Measurements from ENCODE around the gene DNAH1. TPM values are rescaled to one million over a fixed set of nuclear protein-coding genes. Genes with fewer than 3 reads are reported as not detected.

Gene DNAH1
- total RNA-seq, 4 donors from 2014 or later = 9.5 to 30.3 (median 14.6) TPM

- TF ChIP-seq CTCF (IDR thresholded peaks at IDR 0.05; ENCODE audit: low read depth) = no peak
Measured at GRCh38 chr3:52394751-52395502, 78.8 kb downstream of the DNAH1 start.

- TF ChIP-seq CTCF (IDR thresholded peaks at IDR 0.05; ENCODE audit: low read depth) = no peak
Measured at GRCh38 chr3:52395503-52395865, 79.4 kb downstream of the DNAH1 start.

- TF ChIP-seq CTCF (IDR thresholded peaks at IDR 0.05; ENCODE audit: low read depth) = no peak
Measured at GRCh38 chr3:52396011-52396906, 80.1 kb downstream of the DNAH1 start.

GRCh38 chr3:52396907-52397591, 80.9 kb downstream of the DNAH1 start:
- no peak for TF ChIP-seq CTCF (IDR thresholded peaks at IDR 0.05; ENCODE audit: low read depth)

GRCh38 chr3:52397676-52398399, 81.7 kb downstream of the DNAH1 start:
- TF ChIP-seq CTCF (IDR thresholded peaks at IDR 0.05; ENCODE audit: low read depth) = no peak

- no peak for TF ChIP-seq CTCF (IDR thresholded peaks at IDR 0.05; ENCODE audit: low read depth)
Measured at GRCh38 chr3:52398670-52399081, 82.6 kb downstream of the DNAH1 start.
